H4 (cell line): Measurements from ENCODE around the gene SOWAHC. TPM values are rescaled to one million over a fixed set of nuclear protein-coding genes. Genes with fewer than 3 reads are reported as not detected.
A peak's percentile ranks its signal among the peaks of the same experiment; 100 is the strongest.

Experiments
- DNase-seq: peaks from one replicate; pipeline ENCODE4 v3.0.0-alpha.2; 2015; ENCODE audit warnings: low spot score
- total RNA-seq: library from RNA; depleted of rRNA; stranded (reverse); fragments of >200 nt; shearing (Covaris generic); gene quantifications from 2 replicates; pipeline ENCODE4 v1.2.3, GENCODE V29; 2014; rRNA removed

Gene SOWAHC
- total RNA-seq, 1 experiment from 2014 or later = 4.0 TPM

DNA sequence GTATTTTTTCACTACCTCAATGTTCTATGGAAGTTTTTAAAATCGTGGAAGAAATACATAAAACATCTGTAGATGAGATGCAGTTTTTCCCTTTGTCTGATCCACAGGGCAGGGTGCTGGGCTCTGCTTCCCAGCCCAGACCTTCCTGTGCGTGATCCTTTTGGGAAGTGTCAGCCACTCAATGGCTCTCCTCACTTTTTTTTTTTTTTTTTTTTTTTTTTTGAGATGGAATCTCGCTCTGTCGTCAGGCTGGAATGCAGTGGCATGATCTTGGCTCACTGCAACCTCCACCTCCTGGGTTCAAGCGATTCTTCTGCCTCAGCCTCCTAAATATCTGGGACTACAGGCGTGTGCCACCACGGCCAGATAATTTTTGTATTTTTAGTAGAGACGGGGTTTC, 32.8 kb downstream of the SOWAHC start:
- no peak for DNase-seq

DNA sequence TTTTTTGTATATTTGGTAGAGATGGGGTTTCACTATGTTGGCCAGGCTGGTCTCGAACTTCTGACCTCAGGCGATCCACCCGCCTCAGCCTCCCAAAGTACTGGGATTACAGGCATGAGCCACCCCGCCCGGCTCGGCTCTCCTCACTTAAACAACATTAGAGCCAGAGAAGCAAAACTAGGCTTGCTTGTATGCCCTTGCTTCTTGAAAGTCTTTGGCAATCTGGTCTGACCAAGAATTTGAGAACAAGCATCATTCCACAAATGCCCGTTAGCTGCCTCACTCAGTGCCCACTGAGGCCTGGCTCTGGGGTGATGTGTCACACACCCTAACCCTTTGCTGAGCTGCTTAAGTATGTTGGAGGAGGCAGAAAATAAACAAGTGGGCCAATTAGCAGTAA, 33.5 kb downstream of the SOWAHC start:
- no peak for DNase-seq

DNA sequence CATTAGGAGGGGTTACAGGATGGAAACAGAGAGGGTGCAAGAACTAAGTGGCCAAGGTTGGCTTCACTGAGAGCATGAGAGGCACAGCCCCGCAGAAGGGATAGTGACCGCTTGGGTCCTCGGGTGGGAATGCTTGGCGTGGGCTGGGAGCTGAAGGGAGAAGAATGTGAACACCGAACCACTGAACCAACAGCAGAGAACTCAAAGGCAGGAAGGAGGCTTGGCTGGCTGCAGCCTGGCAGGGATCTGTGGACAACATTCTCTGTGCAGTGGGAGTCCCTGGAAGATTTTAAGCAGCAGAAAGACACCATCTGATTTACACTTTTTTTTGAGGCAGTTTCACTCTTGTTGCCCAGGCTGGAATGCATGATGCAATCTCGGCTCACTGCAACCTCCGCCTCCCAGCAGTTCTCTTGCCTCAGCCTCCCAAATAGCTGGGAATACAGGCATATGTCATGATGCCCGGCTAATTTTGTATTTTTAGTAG, 33.9 kb downstream of the SOWAHC start:
- no peak for DNase-seq

DNA sequence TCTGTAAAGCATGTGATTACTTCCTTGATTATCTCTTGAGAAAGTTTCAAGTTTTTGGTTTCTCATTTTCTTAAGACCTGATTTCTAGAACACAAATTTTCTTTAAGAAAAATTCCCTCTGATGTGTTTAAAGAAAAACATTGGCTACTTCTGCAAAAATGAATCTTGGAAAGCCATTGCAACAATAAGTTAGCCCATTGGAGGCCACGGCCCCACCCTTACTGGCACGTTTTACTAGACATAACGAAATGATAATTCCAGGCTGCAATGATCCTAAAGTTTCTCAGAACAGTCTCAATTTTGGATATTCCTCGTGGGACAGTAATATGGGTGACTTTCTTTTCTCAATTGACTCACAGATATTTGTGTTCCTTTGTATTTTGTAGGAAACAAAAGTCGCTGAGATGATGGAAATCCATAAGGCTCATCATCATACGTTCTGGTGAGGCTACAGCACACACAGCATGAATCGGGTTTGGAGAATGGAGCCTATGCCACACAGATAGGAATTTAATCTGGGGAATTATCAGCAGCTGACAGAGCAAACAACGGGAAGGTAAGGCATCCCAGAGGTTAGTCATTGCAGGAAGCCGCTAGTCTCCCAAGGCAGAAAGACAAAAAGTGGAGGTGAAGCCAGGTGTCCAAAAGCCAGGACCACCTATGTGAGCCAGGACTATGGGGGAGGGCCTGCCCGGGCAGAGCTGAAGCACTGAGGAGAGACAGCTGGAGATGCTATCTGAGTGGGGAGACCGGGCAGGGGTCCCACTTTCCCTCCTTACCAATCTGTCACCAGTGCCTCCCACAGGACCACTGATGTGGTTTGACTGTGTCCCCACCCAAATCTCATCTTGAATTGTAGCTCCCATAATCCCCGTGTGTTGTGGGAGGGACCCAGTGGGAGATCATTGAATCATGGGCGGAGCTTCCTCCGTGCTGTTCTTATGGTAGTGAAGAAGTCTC, 35.9 kb downstream of the SOWAHC start:
- no peak for DNase-seq

DNA sequence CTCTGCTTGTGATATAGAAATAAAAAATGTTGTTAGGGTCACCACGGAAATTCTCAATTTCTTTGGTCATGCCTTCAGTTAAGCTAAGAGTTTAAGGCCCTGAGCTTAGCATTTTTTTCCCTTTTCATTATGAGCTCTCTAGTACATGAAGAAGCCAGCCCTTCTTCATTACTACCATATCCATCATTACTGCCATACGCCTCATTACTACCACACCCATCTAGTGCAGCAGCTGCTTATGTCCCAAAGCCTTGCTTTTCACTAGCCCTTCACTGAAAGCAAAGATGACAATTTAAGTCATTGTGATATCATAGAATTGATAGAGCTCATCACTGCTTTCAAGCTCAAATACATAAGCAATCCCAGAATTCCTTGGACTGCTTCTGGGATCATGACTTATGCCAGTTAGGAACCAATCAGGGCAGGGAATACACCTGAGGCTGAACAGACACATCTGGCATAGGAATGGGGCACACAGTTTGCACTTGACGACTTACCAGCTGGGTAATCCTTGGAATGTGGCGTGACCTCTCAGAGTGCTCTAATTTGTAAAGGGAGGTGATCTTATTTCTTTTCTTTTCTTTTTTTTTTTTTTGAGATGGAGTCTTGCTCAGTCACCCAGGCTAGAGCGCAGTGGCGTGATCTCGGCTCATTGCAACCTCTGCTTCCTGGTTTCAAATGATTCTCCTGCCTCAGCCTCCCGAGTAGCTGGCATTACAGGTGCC, 40.3 kb downstream of the SOWAHC start:
- no peak for DNase-seq

DNA sequence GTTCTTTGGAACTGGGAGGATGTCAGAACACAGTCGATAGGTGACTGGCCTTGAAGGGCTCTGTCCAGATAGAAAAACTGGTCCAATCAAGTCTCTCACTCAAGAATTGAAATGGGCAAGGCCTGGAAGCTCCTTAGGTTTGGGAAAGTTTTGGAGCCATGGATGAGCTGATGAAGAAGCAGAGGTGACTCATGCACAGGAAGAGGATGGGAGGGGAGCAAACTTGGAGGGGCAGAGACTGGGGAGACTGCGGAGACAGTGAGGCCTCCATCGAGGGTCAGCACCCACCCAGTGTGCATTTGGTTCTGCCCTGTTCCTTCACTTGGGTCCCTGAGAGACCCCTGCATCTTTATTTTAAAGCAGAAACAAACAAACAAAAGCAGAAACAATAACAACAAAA, 41.1 kb downstream of the SOWAHC start:
- DNase-seq = no peak

DNA sequence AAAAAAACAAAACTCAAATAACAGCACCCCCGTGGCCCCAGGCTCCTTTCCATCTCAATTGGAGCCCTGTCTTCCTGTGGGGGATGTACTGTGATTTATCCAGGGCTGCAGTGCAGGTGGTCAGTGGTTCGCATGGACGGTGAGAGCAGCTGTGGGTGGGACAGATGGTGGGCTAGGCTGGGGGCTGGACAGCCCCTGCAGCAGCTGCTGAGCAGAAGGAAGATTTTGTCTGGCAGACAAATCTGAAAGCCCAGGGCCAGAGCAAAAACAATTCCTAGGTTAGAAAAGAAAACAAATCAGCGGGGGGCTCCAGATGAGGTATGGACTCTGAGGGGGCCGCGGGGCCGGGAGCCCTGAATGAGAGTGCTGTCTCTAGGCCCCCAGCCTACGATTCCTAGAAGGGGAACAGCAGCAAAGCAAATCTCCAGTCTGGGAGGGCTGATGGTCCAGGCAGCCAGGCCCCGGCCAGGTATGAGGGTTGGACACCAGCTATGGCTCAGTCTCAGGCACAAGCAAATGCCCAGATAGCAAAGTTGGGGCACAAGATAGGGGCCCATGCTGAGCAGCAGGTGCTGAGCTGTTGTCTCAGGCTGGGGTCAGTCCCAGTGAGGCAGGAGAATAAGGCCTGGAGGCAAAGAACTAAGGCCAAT, 45.4 kb downstream of the SOWAHC start:
- no peak for DNase-seq

DNA sequence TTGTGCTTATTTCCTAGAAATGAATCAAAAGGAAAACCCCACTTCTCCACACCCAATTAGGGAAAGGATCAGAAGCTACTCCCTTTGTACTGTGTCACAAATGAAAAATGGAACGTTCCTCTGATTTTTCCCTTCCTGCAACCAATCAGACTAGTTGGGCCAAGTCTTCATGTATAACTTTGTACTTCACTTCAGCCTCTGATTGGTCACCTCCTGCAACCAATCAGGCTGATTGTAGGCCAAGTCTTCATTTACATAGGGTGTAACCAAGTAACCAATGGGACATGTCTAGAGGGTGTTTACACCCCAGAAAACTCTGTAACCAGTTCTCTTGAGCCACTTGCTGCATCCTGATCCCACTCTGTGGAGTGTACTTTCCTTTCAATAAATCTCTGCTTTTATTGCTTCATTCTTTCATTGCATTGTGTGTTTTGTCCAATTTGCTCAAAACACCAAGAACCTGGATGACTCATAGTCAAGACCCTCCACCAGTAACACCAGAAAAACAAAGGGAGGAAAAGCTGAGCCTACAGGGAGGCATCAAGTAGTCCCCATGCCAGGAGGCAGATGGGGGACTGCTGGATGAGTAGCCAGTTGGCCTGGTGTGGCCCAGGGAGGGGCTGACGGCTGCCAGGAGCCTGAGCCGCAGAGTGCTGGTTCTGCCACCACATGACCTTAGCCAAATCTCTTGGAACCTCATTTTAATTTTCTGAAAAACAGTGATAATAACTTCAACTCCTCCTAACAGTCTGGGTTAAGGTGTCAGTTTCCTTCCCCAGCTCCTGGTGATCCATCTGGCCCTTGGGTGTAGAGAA, 46.1 kb downstream of the SOWAHC start:
- DNase-seq = no peak

DNA sequence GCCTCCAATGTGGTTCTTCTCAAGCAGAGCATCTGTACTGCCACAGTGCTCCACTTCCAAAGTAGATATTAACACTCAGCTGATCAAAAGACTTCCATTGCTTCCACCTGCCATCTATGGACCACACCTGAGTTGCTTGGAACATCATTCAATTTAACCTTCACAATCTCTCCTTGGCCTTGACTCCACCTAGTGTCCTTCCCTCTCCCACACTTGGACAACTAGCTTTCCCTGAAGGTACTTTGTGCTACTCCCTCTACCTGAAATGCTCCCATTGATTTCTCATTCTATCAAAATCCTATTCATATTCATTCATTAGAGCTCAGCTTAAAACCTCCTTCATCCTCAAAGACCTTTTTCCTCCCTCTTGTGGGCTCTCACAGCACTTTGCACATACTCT, 48.7 kb downstream of the SOWAHC start:
- DNase-seq = no peak

DNA sequence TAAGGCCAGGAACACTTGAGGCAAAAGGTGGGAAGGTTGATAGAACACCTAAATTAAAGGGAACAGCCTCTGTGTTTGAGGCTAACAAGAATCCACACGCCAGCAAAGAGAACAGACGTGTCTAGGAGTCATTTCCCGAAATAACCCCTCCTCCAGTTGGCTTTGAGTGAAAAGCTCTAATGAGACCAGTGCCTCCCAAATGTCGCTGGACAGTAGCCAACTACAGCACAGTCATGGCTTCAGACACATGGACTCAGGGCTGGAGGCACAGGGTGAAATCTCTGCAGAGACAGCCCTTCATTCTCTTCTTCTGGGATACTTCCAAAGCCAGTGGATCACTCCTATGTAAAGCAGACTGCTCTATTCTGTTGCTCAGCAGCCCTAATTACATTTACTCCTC, 49.6 kb downstream of the SOWAHC start:
- DNase-seq = peak; percentile 37

DNA sequence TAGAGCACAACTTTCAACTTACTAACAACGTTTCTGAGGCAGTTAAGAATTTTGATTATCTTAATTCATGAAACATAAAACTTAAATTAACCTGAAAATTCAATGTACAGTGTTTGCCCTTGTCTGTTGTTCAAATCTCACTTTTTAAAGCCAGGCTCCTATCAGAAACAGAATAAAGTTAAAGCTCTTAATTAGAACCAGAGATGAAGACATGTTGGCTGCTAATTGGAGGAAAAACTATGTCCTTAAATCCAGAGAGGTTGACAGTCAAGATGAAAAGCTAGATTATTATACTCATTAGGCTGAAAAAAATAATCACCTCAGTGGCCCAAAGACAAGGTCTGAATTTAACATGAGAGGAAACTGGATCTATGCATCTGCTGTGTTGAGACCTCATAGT, 52.3 kb downstream of the SOWAHC start:
- no peak for DNase-seq

Other genes starting within 250 kb of the SOWAHC start
- gene SEPTIN10, start 398 bp upstream of the SOWAHC start, total RNA-seq = 34.1 and 44.4 TPM in 2 replicates
- 0.97 and 3.7 TPM in 2 replicates for gene RGPD5, start 179.9 kb downstream of the SOWAHC start, total RNA-seq